ENCODE results near the gene APOBR. TPM values are rescaled to one million over a fixed set of nuclear protein-coding genes. Genes with fewer than 3 reads are reported as not detected.
"Not testable (repeated sequence)": the region's sequence is repeated elsewhere in the genome, so short reads cannot be mapped to it uniquely, and the experiment has no call there.

The APOBR gene
- total RNA-seq, 4 donors from 2014 or later = 0.88 to 2.0 (median 1.6) TPM

DNA sequence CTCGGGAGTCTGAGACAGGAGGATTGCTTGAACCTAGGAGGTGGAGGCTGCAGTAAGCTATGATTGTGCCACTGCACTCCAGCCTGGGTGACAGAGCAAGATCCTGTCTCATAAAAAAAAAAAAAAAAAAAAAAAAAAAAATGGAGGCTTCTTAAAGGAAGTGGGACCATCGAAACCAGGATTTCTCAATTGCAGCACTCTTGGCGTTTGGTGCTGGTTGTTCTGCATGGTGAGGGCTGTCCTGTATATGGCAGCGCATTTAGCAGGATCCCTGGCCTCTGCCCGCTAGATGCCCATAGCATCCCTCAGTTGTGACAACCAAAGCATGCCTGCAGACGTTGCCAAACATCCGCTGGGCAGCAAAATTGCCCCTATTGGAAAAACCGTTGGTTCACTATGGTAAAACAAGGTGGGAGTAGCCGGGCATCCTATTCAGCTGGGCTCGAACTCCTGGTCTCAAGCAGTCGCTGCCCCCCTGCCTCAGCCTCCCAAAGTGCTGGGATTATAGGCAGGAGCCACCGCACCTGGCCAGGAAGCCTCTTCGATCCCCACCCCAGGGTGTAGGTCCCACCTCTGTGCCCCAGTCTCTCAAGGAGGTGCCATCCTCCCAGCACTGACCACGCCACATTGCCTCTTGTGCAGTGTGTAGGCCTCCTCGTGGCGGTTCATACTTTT, 15.8 kb upstream of the APOBR start:
- no peak for DNase-seq (ENCODE audit: low spot score in 2 of 2)
- 93 to 97% methylated on average over 16 of the region's 16 CpGs for WGBS, 2 donors
- no peak for TF ChIP-seq POLR2A (IDR thresholded peaks at IDR 0.05)
- TF ChIP-seq, protein P1, sequence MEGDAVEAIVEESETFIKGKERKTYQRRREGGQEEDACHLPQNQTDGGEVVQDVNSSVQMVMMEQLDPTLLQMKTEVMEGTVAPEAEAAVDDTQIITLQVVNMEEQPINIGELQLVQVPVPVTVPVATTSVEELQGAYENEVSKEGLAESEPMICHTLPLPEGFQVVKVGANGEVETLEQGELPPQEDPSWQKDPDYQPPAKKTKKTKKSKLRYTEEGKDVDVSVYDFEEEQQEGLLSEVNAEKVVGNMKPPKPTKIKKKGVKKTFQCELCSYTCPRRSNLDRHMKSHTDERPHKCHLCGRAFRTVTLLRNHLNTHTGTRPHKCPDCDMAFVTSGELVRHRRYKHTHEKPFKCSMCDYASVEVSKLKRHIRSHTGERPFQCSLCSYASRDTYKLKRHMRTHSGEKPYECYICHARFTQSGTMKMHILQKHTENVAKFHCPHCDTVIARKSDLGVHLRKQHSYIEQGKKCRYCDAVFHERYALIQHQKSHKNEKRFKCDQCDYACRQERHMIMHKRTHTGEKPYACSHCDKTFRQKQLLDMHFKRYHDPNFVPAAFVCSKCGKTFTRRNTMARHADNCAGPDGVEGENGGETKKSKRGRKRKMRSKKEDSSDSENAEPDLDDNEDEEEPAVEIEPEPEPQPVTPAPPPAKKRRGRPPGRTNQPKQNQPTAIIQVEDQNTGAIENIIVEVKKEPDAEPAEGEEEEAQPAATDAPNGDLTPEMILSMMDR (IDR thresholded peaks at IDR 0.05) = no peak
- H3K4me3 ChIP-seq (ENCODE audit: low read depth, poor library complexity, severe bottlenecking) = no peak overlapping the region
- intact Hi-C loops (cut with DNase I; ENCODE audit: low total_unique reads) = no loop called here

DNA sequence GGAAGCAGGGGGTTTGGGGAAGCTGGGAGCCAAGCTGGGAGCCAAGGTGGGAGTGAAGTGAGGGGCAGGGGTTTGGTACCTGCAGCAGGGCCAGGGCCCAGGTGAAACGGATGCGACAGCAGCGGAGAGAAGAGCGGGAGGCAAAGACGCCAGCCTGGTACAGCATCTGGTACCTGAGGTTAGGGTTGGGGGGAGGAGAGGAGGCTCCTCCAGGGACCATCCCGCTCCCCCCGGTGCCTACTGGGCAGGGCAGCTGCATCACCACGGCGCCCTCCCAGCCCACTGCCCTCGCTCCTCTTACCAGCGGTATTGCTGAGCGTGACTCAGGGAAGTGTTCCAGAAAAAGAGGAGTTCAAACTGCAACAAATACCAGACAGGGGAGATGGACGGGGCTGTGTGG, 12.4 kb upstream of the APOBR start:
- DNase-seq (ENCODE audit: low spot score in 2 of 2) = no peak
- no peak for TF ChIP-seq POLR2A (IDR thresholded peaks at IDR 0.05)
- TF ChIP-seq, protein P1 (IDR thresholded peaks at IDR 0.05) = no peak
- 95 to 97% methylated on average over 13 of the region's 13 CpGs for WGBS, 2 donors
- intact Hi-C loops (cut with DNase I; ENCODE audit: low total_unique reads) = no loop called here
- no peak overlapping the region for H3K4me3 ChIP-seq (ENCODE audit: low read depth, poor library complexity, severe bottlenecking)

DNA sequence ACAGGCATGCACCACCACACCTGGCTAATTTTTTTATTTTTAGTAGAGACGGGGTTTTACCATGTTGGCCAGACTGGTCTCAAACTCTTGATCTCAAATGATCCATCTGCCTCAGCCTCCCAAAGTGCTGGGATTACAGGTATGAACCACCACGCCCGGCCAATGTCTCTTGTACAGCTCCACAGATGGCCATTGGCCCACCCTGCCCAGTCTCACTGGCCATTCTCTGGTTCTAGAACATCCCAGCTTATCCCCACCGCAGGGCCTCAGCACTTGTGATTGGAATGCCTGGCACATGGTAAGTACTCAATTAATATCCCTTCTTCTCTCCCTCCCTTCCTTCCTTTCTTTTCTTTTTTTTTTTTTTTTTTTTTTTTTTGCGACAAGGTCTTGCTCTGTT, 11.1 kb upstream of the APOBR start:
- WGBS, 2 donors = 92 to 95% methylated on average over 5 of the region's 5 CpGs
- DNase-seq (ENCODE audit: low spot score in 2 of 2); H3K4me3 ChIP-seq (ENCODE audit: low read depth, poor library complexity, severe bottlenecking); intact Hi-C loops (cut with DNase I; ENCODE audit: low total_unique reads): not testable (repeated sequence)

DNA sequence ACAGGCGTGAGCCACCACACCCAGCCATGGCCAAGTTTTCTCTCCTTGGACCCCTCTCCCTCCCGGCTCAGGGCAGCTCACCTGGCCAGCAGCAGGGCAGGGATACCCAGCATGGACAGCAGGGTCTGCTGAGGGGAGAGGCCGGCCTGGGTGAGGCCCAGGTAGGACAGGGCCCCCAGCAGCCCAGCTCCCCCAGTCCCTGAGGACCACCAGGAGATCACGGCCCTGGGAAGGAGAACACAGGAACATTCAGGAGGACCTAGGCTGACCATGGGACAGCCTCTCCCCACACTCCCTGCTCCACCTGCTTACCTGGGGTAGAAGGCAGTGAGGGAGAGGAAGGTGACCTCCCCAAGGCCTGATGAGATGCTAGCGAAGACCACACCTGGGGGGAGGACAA, 8.2 kb upstream of the APOBR start:
- intact Hi-C loops (cut with DNase I; ENCODE audit: low total_unique reads) = no loop called here
- DNase-seq (ENCODE audit: low spot score in 2 of 2) = no peak
- TF ChIP-seq POLR2A (IDR thresholded peaks at IDR 0.05) = no peak
- TF ChIP-seq, protein P1 (IDR thresholded peaks at IDR 0.05) = no peak
- 96 to 99% methylated on average over 5 of the region's 5 CpGs for WGBS, 2 donors
- H3K4me3 ChIP-seq (ENCODE audit: low read depth, poor library complexity, severe bottlenecking) = no peak overlapping the region

- no peak for TF ChIP-seq POLR2A (IDR thresholded peaks at IDR 0.05)
- TF ChIP-seq, protein P1 (IDR thresholded peaks at IDR 0.05) = no peak
- 1% methylated on average over 28 to 33 of the region's 42 CpGs for WGBS, 2 donors
- intact Hi-C loops (cut with DNase I; ENCODE audit: low total_unique reads) = loop anchor here (5.0 kb wide), 1 partner anchor 41 kb away; no protein-coding TSS in a partner anchor
- DNase-seq (ENCODE audit: low spot score in 2 of 2) = peak; percentile 48 to 90
- H3K4me3 ChIP-seq (ENCODE audit: low read depth, poor library complexity, severe bottlenecking) = peak overlapping the region; percentile 98
These were observed 3.0 kb upstream of the APOBR start for GRCh38 chr16:28491230-28491969.

- WGBS, 2 donors = 1% methylated on average over 18 to 19 of the region's 21 CpGs
- DNase-seq (ENCODE audit: low spot score in 2 of 2) = peak; percentile 95 to 98
- TF ChIP-seq, protein P1 (IDR thresholded peaks at IDR 0.05) = no peak
- TF ChIP-seq POLR2A (IDR thresholded peaks at IDR 0.05) = no peak
- H3K4me3 ChIP-seq (ENCODE audit: low read depth, poor library complexity, severe bottlenecking) = peak within 1 kb of the TSS; percentile 98
- intact Hi-C loops (cut with DNase I; ENCODE audit: low total_unique reads) = loop anchor here (5.0 kb wide), 1 partner anchor 40 kb away; no protein-coding TSS in a partner anchor
These were observed 2.4 kb upstream of the APOBR start, which contains the start of gene CLN3 for GRCh38 chr16:28491970-28492474. TSS of gene CLN3 (minus strand) at chr16:28492074. CDS start at chr16:28491759, 315 bp downstream.
